NCI-H226 (cell line): ENCODE results near the gene MED15.
"Not testable (repeated sequence)": the region's sequence is repeated elsewhere in the genome, so short reads cannot be mapped to it uniquely, and the experiment has no call there.

ENCODE experiments used
- DNase-seq: peaks from one replicate; pipeline ENCODE4 v3.0.0-alpha.2; 2015

MED15 gene

DNA sequence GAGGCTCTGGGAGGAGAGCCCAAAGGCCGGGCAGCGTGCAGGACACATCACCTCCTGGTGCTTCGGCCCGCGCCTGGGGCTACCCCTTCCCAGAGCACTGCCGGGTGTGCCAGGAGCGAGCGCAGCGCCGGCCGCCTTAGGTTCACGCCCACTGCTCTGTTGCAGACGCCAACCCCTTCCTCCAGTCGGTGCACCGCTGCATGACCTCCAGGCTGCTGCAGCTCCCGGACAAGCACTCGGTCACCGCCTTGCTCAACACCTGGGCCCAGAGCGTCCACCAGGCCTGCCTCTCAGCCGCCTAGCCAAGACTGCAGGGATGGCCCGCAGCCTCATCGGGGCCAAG, 79.0 kb downstream of the MED15 start:
- no peak for DNase-seq

- DNase-seq, result no peak
Observed at GRCh38 chr22:20587206-20587958, 80.0 kb downstream of the MED15 start.

DNA sequence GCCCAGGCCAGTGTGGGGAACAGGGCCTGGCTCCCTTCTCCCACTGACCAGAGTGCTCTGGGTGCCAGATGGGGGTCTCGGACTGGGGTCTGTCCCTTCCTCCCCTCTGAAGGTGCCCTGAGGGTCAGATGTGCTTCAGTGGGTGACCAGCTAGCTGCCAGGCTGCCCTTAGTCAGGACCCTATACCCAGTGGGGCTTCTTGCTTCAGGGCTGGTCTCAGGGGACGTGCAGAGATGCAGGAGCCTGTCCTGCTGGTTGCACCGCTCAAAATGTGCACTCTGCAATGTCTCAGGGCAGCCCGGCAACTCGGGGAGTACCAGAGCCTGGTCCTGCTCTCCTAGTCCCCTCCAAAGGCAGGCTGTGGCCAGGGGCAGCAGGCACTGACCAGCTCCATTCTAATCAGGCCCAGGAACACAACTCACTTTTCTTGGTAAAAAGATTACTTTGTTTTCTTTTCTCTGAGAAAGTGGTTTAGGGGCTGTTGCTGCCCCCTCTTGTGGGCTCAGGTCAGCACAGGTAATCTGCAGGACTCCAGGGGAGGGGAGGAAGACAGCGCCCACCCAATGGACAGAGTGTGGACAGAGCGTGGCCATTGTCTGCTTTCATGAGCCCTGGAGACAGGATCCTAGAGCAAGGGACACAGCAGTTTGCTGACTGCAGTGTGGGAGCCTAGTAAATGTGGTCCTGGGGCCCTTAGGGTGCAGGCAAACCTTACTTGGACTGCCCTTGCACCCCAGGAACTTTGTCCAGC, 80.9 kb downstream of the MED15 start:
- DNase-seq, result no peak

GRCh38 chr22:20588843-20589581, 81.6 kb downstream of the MED15 start:
- no peak for DNase-seq

GRCh38 chr22:20589614-20590476, 82.4 kb downstream of the MED15 start:
- DNase-seq, result no peak

DNA sequence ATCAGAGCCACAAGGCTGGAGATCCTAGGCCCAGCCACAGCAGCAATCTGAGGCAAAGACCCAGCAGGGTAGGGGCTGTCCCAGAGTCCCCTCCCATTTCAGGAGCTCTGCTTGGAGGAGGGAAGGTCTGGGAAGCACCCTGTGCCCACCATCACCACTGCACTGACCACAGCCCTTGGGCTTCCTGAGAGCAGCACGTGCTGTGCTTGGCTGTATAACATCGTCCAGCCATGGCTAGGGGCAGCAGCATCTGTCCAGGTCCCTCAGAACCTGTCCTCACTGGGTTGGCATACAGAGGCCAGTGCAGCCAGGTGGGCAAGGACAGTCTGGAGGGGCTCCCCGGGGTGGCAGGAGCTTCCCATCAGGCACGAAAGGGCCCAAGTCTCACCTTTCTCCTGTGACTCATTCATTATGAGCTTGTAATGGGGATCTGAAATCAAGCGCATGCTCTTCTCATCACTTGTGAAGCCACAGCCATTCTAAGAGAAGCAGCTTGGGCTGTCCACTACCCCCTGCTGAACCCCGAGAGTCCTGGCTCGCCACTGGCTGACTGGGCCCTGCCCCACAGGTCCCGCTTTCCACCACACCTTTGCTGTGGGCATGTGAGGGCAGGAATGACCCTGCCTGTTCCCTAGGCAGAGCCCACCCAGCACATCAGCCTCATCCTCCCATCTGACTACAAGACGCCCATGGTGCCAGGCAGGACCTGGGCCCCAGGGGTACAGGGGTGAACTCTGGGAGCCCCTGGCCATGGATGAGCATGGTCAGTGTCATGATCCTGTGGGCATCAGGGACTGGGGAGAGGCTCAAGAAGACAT, 83.3 kb downstream of the MED15 start:
- no peak for DNase-seq

- no peak for DNase-seq
Observed at GRCh38 chr22:20591295-20591645, 83.9 kb downstream of the MED15 start.

- no peak for DNase-seq
Observed at GRCh38 chr22:20591660-20592310, 84.4 kb downstream of the MED15 start.

- DNase-seq, result not testable (repeated sequence)
Observed at GRCh38 chr22:20594038-20594437, 86.6 kb downstream of the MED15 start.

- not testable (repeated sequence) for DNase-seq
Observed at GRCh38 chr22:20594486-20594885, 87.1 kb downstream of the MED15 start.

GRCh38 chr22:20595461-20595860, 88.1 kb downstream of the MED15 start:
- no peak for DNase-seq

GRCh38 chr22:20599117-20599516, 91.7 kb downstream of the MED15 start:
- no peak for DNase-seq

- no peak for DNase-seq
Observed at GRCh38 chr22:20600137-20600673, 92.8 kb downstream of the MED15 start.

- no peak for DNase-seq
Observed at GRCh38 chr22:20601308-20601707, 93.9 kb downstream of the MED15 start.

- DNase-seq, result no peak
Observed at GRCh38 chr22:20602609-20603164, 95.3 kb downstream of the MED15 start.

DNA sequence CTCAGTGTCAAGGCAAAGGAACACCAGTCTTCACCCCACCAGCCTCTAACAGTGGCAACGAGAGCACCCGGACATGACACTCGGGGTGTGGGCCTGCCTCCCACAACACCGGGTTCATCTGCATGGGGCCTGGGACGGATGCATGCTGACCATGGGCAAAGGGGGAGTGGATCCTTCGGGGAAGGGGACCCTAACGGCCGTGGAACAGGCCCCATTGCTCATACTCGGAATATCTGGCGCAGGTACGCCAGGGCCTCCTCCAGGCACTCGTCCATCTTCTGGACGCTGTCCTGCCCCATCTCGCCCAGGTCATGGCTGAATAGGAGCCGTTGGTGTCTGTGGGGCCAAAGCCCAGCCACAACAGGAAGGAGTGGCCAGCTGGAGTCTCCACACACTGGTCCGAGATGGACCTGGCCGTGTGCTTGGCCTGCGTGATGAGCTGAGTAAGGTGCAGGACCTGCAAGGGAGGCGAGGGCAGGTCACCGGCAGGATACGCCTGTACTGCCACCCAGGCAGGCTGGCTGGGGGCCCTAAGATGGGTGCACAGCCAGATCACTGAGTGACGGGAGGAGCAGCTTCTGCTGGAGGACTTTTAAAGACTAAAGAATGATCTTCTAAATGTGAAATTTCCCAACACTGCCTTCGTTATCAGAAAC, 96.8 kb downstream of the MED15 start:
- no peak for DNase-seq

- no peak for DNase-seq
Observed at GRCh38 chr22:20604776-20605221, 97.4 kb downstream of the MED15 start.

DNA sequence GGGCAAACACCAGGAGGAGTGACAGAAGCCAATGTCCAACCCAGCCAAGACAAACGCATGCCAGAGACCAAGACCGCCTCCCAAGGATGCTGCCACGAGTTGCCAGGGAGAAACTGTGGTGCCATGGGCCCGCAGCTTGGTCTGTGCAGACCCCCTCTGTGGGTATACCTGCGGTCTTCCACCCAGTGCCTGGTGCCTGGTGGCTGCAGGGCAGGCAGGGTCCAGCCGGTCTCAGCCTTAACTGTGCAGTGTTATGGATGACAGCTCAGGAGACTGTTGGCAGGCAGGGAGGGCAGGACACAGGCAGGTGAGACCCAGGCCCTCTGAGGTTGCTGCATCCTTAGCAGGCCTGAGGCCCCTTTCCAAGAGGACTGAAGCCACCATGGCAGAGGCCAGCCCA, 97.9 kb downstream of the MED15 start:
- DNase-seq, result no peak

DNA sequence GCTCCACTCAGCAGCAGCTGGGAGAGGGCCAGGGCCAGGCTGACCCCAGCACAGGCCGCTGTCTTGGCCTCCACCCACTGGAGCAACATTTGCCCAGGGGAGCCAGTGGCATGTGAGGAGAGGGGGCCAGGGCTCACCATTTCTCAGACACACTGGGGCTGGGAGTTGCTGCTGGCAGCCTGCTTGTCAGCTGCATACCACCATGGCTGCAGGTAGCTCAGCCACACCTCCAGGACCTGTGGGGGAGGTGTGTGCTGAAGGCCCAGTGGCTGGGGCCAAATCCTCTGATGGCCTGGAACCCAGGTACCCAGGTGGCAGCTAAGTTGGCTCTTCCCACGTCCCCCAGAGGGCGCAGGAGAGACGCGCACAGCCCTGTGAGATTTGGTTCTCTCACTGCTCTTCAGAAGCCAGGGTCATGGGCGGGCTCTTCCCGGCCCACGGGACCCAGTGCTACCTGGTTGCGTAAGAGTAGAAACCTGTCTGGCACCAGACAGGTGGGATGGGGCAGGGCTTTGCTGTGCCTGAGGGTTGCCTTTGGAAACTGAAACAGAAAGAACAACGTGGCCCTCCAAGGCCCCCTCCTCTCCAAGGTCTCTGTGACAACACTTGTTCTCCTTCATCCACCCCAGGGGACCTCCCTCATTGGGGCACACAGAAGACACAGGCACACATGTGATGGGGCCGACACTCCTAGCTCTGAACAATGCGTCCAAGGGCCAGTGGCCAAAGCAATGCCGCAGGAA, 98.8 kb downstream of the MED15 start:
- peak; percentile 31 for DNase-seq

DNA sequence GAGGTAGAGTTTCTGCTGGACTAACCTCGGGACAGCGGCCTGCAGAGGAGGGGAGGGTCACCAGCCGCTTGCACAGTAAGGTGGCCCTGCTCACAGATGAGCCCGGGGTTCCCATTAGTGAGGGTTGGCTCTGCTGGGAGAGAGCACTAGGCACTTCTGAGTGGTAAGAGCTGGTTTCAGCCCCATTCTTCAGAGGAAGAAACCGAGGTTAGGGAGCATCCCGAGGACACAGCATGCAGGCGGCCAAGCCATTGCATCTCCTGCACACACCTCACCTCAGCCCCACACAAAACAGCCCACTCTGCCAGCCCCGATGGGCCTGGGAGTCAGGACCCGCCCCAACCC, 99.3 kb downstream of the MED15 start:
- no peak for DNase-seq
